Transverse colon (tissue), 4 donors: ENCODE results near the gene CLASP2. TPM values are rescaled to one million over a fixed set of nuclear protein-coding genes. Genes with fewer than 3 reads are reported as not detected.

Experiments
- DNase-seq: peaks from one replicate; pipeline ENCODE4 v3.0.0-alpha.2; 2019
- H3K27ac ChIP-seq, 4 donors: fragments of 200-600 bp; sonication (generic); 2 replicates each; pipeline ENCODE4 v1.5.1; 2016 to 2018; ENCODE audit warnings: inconsistent platforms in 4 of 4
- H3K27me3 ChIP-seq: fragments of 200-600 bp; sonication (generic); 2 replicates; pipeline ENCODE4 v1.5.1; 2017; ENCODE audit warnings: inconsistent platforms
- H3K36me3 ChIP-seq, 4 donors: fragments of 200-600 bp; sonication (generic); 2 replicates each; pipeline ENCODE4 v1.5.1; 2017 to 2019; ENCODE audit warnings: inconsistent platforms in 4 of 4
- H3K4me1 ChIP-seq, 4 donors: fragments of 200-600 bp; sonication (generic); 2 replicates each; pipeline ENCODE4 v1.5.1; 2017 to 2020; ENCODE audit warnings: inconsistent platforms in 4 of 4
- H3K4me3 ChIP-seq, 4 donors: fragments of 200-600 bp; sonication (generic); 1 replicate in 1 of 4; 2 replicates in 3 of 4; pipeline versions ENCODE4 v1.5.1 to v1.6.1; 2017 to 2019; ENCODE audit warnings: inconsistent platforms in 4 of 4
- H3K9me3 ChIP-seq, 2 donors: fragments of 200-600 bp; sonication (generic); 2 replicates each; pipeline ENCODE4 v1.5.1; 2017 to 2019; ENCODE audit warnings: inconsistent platforms in 2 of 2
- CTCF ChIP-seq, 5 experiments: fragments of 200-600 bp in 3 of 5; fragments of 450-650 bp in 2 of 5; sonication (generic) in 3 of 5; IDR thresholded peaks; 1 replicate in 2 of 5; 2 replicates in 3 of 5; pipeline ENCODE4 v1.5.1; 2016 to 2017; ENCODE audit warnings: antibody characterized with exemption in 5 of 5, inconsistent platforms in 3 of 5, mild to moderate bottlenecking in 2 of 5, moderate library complexity in 1 of 5
- EP300 ChIP-seq: sonication (generic); formaldehyde crosslinking; IDR thresholded peaks from one replicate; pipeline ENCODE4 v1.6.1; 2017; ENCODE audit warnings: antibody characterized with exemption, low read depth
- POLR2A ChIP-seq: fragments of 450-650 bp; IDR thresholded peaks from one replicate; pipeline ENCODE4 v1.6.1; 2016; ENCODE audit warnings: antibody characterized with exemption, mild to moderate bottlenecking, moderate library complexity
- POLR2AphosphoS5 ChIP-seq, 3 donors: sonication (generic); formaldehyde crosslinking; IDR thresholded peaks; one replicate each; pipeline ENCODE4 v1.6.1; 2016; ENCODE audit warnings: antibody characterized with exemption in 3 of 3
- WGBS, 2 donors: methylation state at CpG; one replicate each; pipeline ENCODE4 v1.1.5; 2018; ENCODE audit warnings: low coverage in 1 of 2; 5-methylcytosine and 5-hydroxymethylcytosine counted together
- in situ Hi-C, 4 donors: fragments of 200-750 bp; cut with MboI; loops; one replicate each; pipeline versions ENCODE4 v1.15.0 to v1.15.1; 2017; ENCODE audit warnings: low sequenced_read_pairs in 3 of 4, low pct_ligation_motif_present in 1 of 4, low pct_unique_long_range_greater_than_20kb in 1 of 4
- intact Hi-C: fragments of 100-400 bp; cut with DNase I; formaldehyde crosslinking; loops from one replicate; pipeline ENCODE4 v1.15.1; 2023; ENCODE audit warnings: low total_unique reads
- total RNA-seq, 4 donors: library from RNA; depleted of rRNA; stranded (reverse); fragments of >200 nt; gene quantifications; one replicate each; pipeline ENCODE4 v1.1.0, GENCODE V29; 2016

The CLASP2 gene
- total RNA-seq, 4 donors from 2014 or later, result 50.0 to 119 (median 56.6) TPM

- Histone ChIP-seq H3K4me3 (no peak overlapping the region), H3K36me3 (no peaks in the 10 kb centered on the region), H3K27me3 (no peaks in the 10 kb centered on the region), H3K4me1 (no peaks in the 10 kb centered on the region), H3K27ac (no peak overlapping the region), H3K9me3 (no peaks in the 10 kb centered on the region)
- intact Hi-C loops (no loop called here), in situ Hi-C loops (no loop called here)
- DNase-seq, result no peak
- TF ChIP-seq POLR2AphosphoS5 (IDR thresholded peaks at IDR 0.05) (no peak), EP300 (no peak)
Observed at GRCh38 chr3:33490641-33491241, 227.3 kb downstream of the CLASP2 start.

- in situ Hi-C loops, result no loop called here
- no peaks in the 10 kb centered on the region for H3K27me3 ChIP-seq
- 84 to 92% methylated on average over 1 of the region's 1 CpG for WGBS, 2 donors
- no peaks in the 10 kb centered on the region for H3K9me3 ChIP-seq
- no peaks in the 10 kb centered on the region for H3K4me1 ChIP-seq
- no peak for DNase-seq
- no peaks in the 10 kb centered on the region for H3K36me3 ChIP-seq
- intact Hi-C loops, result no loop called here
- H3K27ac ChIP-seq, result no peak overlapping the region
- no peak overlapping the region for H3K4me3 ChIP-seq
- no peak for TF ChIP-seq EP300
- no peak for TF ChIP-seq POLR2A
- no peak for TF ChIP-seq POLR2AphosphoS5 (IDR thresholded peaks at IDR 0.05)
- no peak for TF ChIP-seq CTCF (IDR thresholded peaks at IDR 0.05)
Observed at GRCh38 chr3:33488683-33489082, 229.4 kb downstream of the CLASP2 start.

- 93 to 96% methylated on average over 2 of the region's 2 CpGs for WGBS, 2 donors
- Histone ChIP-seq H3K36me3 (no peaks in the 10 kb centered on the region), H3K27ac (no peak overlapping the region), H3K4me1 (no peaks in the 10 kb centered on the region), H3K4me3 (no peak overlapping the region), H3K27me3 (no peaks in the 10 kb centered on the region), H3K9me3 (no peaks in the 10 kb centered on the region)
- in situ Hi-C loops, result no loop called here
- TF ChIP-seq CTCF (IDR thresholded peaks at IDR 0.05), result no peak
- TF ChIP-seq POLR2AphosphoS5 (IDR thresholded peaks at IDR 0.05), result no peak
- no peak for TF ChIP-seq EP300
- TF ChIP-seq POLR2A, result no peak
- intact Hi-C loops, result no loop called here
- no peak for DNase-seq
Observed at GRCh38 chr3:33488246-33488645, 229.8 kb downstream of the CLASP2 start.

- in situ Hi-C loops (no loop called here), intact Hi-C loops (no loop called here)
- no peak overlapping the region for H3K4me3 ChIP-seq
- no peak for TF ChIP-seq POLR2AphosphoS5 (IDR thresholded peaks at IDR 0.05)
- TF ChIP-seq EP300, result no peak
- peaks cover 0 to 15% (median 3%) of the 10 kb centered on the region in 4 donors for H3K4me1 ChIP-seq
- H3K27ac ChIP-seq, result no peak overlapping the region
- 30 to 46% methylated on average over 1 of the region's 1 CpG for WGBS, 2 donors
- H3K36me3 ChIP-seq, result no peaks in the 10 kb centered on the region
- no peaks in the 10 kb centered on the region for H3K9me3 ChIP-seq
- no peaks in the 10 kb centered on the region for H3K27me3 ChIP-seq
- no peak for DNase-seq
Observed at GRCh38 chr3:33482111-33482521, 235.9 kb downstream of the CLASP2 start.

- Histone ChIP-seq H3K4me1 (no peaks in the 10 kb centered on the region), H3K4me3 (no peak overlapping the region), H3K27ac (no peak overlapping the region), H3K36me3 (no peaks in the 10 kb centered on the region), H3K27me3 (no peaks in the 10 kb centered on the region), H3K9me3 (no peaks in the 10 kb centered on the region)
- in situ Hi-C loops (no loop called here), intact Hi-C loops (no loop called here)
- TF ChIP-seq EP300 (no peak), POLR2A (no peak), CTCF (IDR thresholded peaks at IDR 0.05) (no peak), POLR2AphosphoS5 (IDR thresholded peaks at IDR 0.05) (no peak)
- DNase-seq, result no peak
- 80 to 84% methylated on average over 1 to 2 of the region's 2 CpGs for WGBS, 2 donors
Observed at GRCh38 chr3:33474896-33475295, 243.2 kb downstream of the CLASP2 start.
